HepG2 (cell line): ENCODE data around the gene APBB2. TPM values are rescaled to one million over a fixed set of nuclear protein-coding genes. Genes with fewer than 3 reads are reported as not detected.

ENCODE experiments used
- ATAC-seq: fragments of 200-7000 bp; cut with Tn5 transposase; 3 replicates; pipeline ENCODE4 v1.9.1; 2020; ENCODE audit warnings: mild to moderate bottlenecking, moderate library complexity
- BruUV-seq: library from RNA; stranded (reverse); fragments of 400-500 nt; replicated peaks from 2 replicates; lab custom pipeline; 2021; lab: Mats Ljungman, UMichigan
- CTCF ChIA-PET: fragments of 300-600 bp; formaldehyde crosslinking; extraction: SDS; loops from one replicate; lab custom pipeline; 2021; ENCODE audit warnings: low total read pairs, inconsistent platforms, low intra/inter-chr PET ratio; lab: Yijun Ruan, JAX
- POLR2A ChIA-PET: fragments of 350-600 bp; sonication (Branson Sonifier 250); formaldehyde crosslinking; loops from one replicate; lab custom pipeline; 2020; ENCODE audit warnings: antibody characterized with exemption, inconsistent platforms; lab: Yijun Ruan, JAX
- DNase-seq: peaks from one replicate; pipeline ENCODE4 v3.0.0-alpha.2; 2015; ENCODE audit warnings: low spot score
- FAIRE-seq: peaks from 3 replicates; lab custom pipeline; 2011; peaks lifted over from hg19 to GRCh38; lab: Jason Lieb, UNC
- H2AFZ ChIP-seq: one replicate; pipeline ENCODE4 v1.6.1; 2011; ENCODE audit warnings: low read length, inconsistent platforms
- H3K27ac ChIP-seq: fragments of 300-600 bp; 3 replicates; pipeline ENCODE4 v1.8.0; 2011; ENCODE audit warnings: mixed run types, mild to moderate bottlenecking, mixed read lengths, low read length, inconsistent platforms; ENCODE audit not compliant: insufficient read depth; ENCODE audit errors: extremely low read length
- H3K27me3 ChIP-seq, 2 experiments: fragments of 200-600 bp in 1 of 2; 2 replicates in 1 of 2; 3 replicates in 1 of 2; pipeline versions ENCODE4 v1.6.0 to v1.8.0; 2011; ENCODE audit warnings: low read length in 2 of 2, mild to moderate bottlenecking in 2 of 2, moderate library complexity in 2 of 2, inconsistent platforms in 1 of 2; ENCODE audit not compliant: insufficient read depth in 2 of 2, control insufficient read depth in 1 of 2
- H3K36me3 ChIP-seq, 2 experiments: fragments of 200-600 bp in 1 of 2; replicated peaks in 1 of 2; 2 replicates in 1 of 2; 3 replicates in 1 of 2; pipeline versions ENCODE4 v1.5.1 to v1.8.0; 2011; ENCODE audit warnings: low read length in 2 of 2, inconsistent platforms in 1 of 2; ENCODE audit not compliant: insufficient read depth in 2 of 2, control insufficient read depth in 1 of 2
- H3K4me1 ChIP-seq: 2 replicates; pipeline ENCODE4 v1.5.1; 2012; ENCODE audit warnings: low read length, inconsistent platforms; ENCODE audit not compliant: insufficient read depth
- H3K4me2 ChIP-seq: 2 replicates; pipeline ENCODE4 v1.6.0; 2011; ENCODE audit warnings: low read depth, low read length, inconsistent platforms
- H3K4me3 ChIP-seq, 3 experiments: fragments of 200-600 bp in 1 of 3; sonication (generic), shearing (Covaris generic) in 1 of 3; replicated peaks in 1 of 3; 2 replicates each; pipeline ENCODE4 v1.5.1; 2011 to 2016; ENCODE audit warnings: low read length in 3 of 3, inconsistent platforms in 2 of 3, low read depth in 2 of 3, mild to moderate bottlenecking in 2 of 3, control low read depth in 1 of 3, mixed read lengths in 1 of 3; ENCODE audit not compliant: insufficient read depth in 1 of 3
- H3K79me2 ChIP-seq: one replicate; pipeline ENCODE4 v1.6.1; 2011; ENCODE audit warnings: low read length, inconsistent platforms; ENCODE audit not compliant: insufficient read depth
- H3K9ac ChIP-seq: 2 replicates; pipeline ENCODE4 v1.6.0; 2011; ENCODE audit warnings: mild to moderate bottlenecking, low read depth, low read length, inconsistent platforms; ENCODE audit not compliant: insufficient read depth
- H3K9me3 ChIP-seq: 2 replicates; pipeline ENCODE4 v1.5.1; 2012; ENCODE audit warnings: mild to moderate bottlenecking, low read length
- H4K20me1 ChIP-seq: 2 replicates; pipeline ENCODE4 v1.6.0; 2011; ENCODE audit warnings: inconsistent platforms, mild to moderate bottlenecking, low read length, moderate library complexity; ENCODE audit not compliant: insufficient read depth
- DRAP1 ChIP-seq: IDR thresholded peaks from 2 replicates; pipeline ENCODE4 v1.6.1; 2016; ENCODE audit warnings: missing genetic modification reagents, missing compliant biosample characterization
- FLYWCH1 ChIP-seq: sonication (generic); formaldehyde crosslinking; IDR thresholded peaks from 2 replicates; pipeline ENCODE4 v1.8.1; 2023; ENCODE audit warnings: mild to moderate bottlenecking, missing genetic modification reagents
- JUN ChIP-seq: sonication (generic); formaldehyde crosslinking; IDR thresholded peaks from 2 replicates; pipeline ENCODE4 v1.4.0; 2020; ENCODE audit warnings: mild to moderate bottlenecking, missing genetic modification reagents
- NFYC ChIP-seq: IDR thresholded peaks from 2 replicates; pipeline ENCODE4 v1.6.1; 2016; ENCODE audit warnings: missing genetic modification reagents, missing compliant biosample characterization
- PHF20 ChIP-seq: sonication (generic); formaldehyde crosslinking; IDR thresholded peaks from 2 replicates; pipeline ENCODE4 v1.5.0; 2020; ENCODE audit warnings: mild to moderate bottlenecking, missing genetic modification reagents
- PRDM4 ChIP-seq: sonication (generic); formaldehyde crosslinking; IDR thresholded peaks from 2 replicates; pipeline ENCODE4 v1.9.0; 2021; ENCODE audit warnings: missing genetic modification reagents, borderline replicate concordance
- TAF1 ChIP-seq: sonication (generic); formaldehyde crosslinking; IDR thresholded peaks from 2 replicates; pipeline ENCODE4 v1.4.0; 2020; ENCODE audit warnings: missing genetic modification reagents
- TFE3 ChIP-seq: IDR thresholded peaks from 2 replicates; pipeline ENCODE4 v1.6.1; 2016
- ZBTB3 ChIP-seq: sonication (generic); formaldehyde crosslinking; IDR thresholded peaks from 2 replicates; pipeline ENCODE4 v1.4.0; 2020; ENCODE audit warnings: low read depth, mild to moderate bottlenecking, moderate library complexity, missing genetic modification reagents, borderline replicate concordance
- ZC3H4 ChIP-seq: sonication (generic); formaldehyde crosslinking; IDR thresholded peaks from 2 replicates; pipeline ENCODE4 v1.4.0; 2020; ENCODE audit warnings: missing genetic modification reagents, borderline replicate concordance
- ZNF263 ChIP-seq: sonication (generic); formaldehyde crosslinking; IDR thresholded peaks from 2 replicates; pipeline ENCODE4 v1.4.0; 2020; ENCODE audit warnings: missing genetic modification reagents
- WGBS: methylation state at CpG from one replicate; pipeline ENCODE4 v1.1.6; 2017; ENCODE audit warnings: low lambda C conversion rate; 5-methylcytosine and 5-hydroxymethylcytosine counted together
- in situ Hi-C: cut with HindIII; loops from 2 replicates; pipeline ENCODE4 v1.10.0; 2017; ENCODE audit warnings: low pct_unique_long_range_greater_than_20kb; ENCODE audit not compliant: extremely low pct_ligation_motif_present
- intact Hi-C: fragments of 100-400 bp; cut with micrococcal nuclease; formaldehyde crosslinking; loops from one replicate; pipeline ENCODE4 v1.10.0; 2022; ENCODE audit not compliant: unreplicated experiment
- polyA plus RNA-seq, 8 experiments: library from polyadenylated mRNA; depleted of rRNA in 3 of 8; stranded (reverse) in 7 of 8; unstranded in 1 of 8; fragments of >200 nt; fragmentation: Illumina TruSeq in 4 of 8; extraction: Trizol in 4 of 8; gene quantifications; 2 replicates each; pipeline versions ENCODE4 v1.2.1 to v1.2.3, GENCODE V29; 2011 to 2016; ENCODE audit warnings: low read depth in 4 of 8, missing spikeins in 1 of 8, mixed read lengths in 1 of 8; ENCODE audit not compliant: insufficient read depth in 1 of 8
- total RNA-seq, 5 experiments: library from RNA; depleted of rRNA; stranded (reverse); fragments of >200 nt; fragmentation: Illumina TruSeq; extraction: Trizol; gene quantifications; 2 replicates each; pipeline ENCODE4 v1.2.3, GENCODE V29; 2016; ENCODE audit warnings: low read depth in 1 of 5

The APBB2 gene
- total and polyA plus RNA-seq, 2 of the 13 experiments (the other 11 are each of a cell fraction or from before 2014, with no cell fraction given), result 11.7 to 17.0 TPM

GRCh38 chr4:41155194-41155830 lies 59.0 kb downstream of the APBB2 start:
- Histone ChIP-seq H3K27ac (no peak overlapping the region), H3K9ac (no peak overlapping the region), H4K20me1 (no peaks in the 10 kb centered on the region), H3K9me3 (no peaks in the 10 kb centered on the region), H2AFZ (no peak overlapping the region), H3K79me2 (peaks cover 17% of the 10 kb centered on the region), H3K36me3 (no peaks in the 10 kb centered on the region), H3K27me3 (no peaks in the 10 kb centered on the region)
- WGBS, result 88% methylated on average over 5 of the region's 5 CpGs
- ChIA-PET POLR2A (interaction anchor here (0.8 kb wide), 1 partner anchor 22 kb away, joined by 3 read pairs; no protein-coding TSS in a partner anchor), CTCF (no interaction called here)
- in situ Hi-C loops (no loop called here), intact Hi-C loops (no loop called here)
- no peak for ATAC-seq
- TF ChIP-seq TAF1 (CRISPR knock-in tag), result no peak
- TF ChIP-seq ZC3H4 (CRISPR knock-in tag), result no peak
- no peak for TF ChIP-seq NFYC
- no peak for TF ChIP-seq PRDM4 (CRISPR knock-in tag)
- TF ChIP-seq JUN, result no peak
- TF ChIP-seq ZBTB3 (CRISPR knock-in tag), result no peak
- TF ChIP-seq DRAP1 (CRISPR knock-in tag), result no peak
- TF ChIP-seq ZNF263, result no peak
- no peak for TF ChIP-seq PHF20 (CRISPR knock-in tag)
- no peak for TF ChIP-seq TFE3 (CRISPR knock-in tag)
- no peak for TF ChIP-seq FLYWCH1
- TF ChIP-seq, all 625 proteins: peak for 0
- no peak overlapping the region for H3K4me2 ChIP-seq
- BruUV-seq, result no TSS peak
- H3K4me1 ChIP-seq, result peaks cover 66% of the 10 kb centered on the region
- H3K4me3 ChIP-seq, result no peak overlapping the region
- no peak for DNase-seq
- no peak for FAIRE-seq
